HCT116 (cell line): ENCODE measurements around the gene OPRL1. TPM values are rescaled to one million over a fixed set of nuclear protein-coding genes. Genes with fewer than 3 reads are reported as not detected.

Source experiments
- ATAC-seq: fragments of 200-7000 bp; cut with Tn5 transposase; 2 replicates; pipeline ENCODE4 v1.9.1; 2020; ENCODE audit warnings: mild to moderate bottlenecking, moderate library complexity
- BruUV-seq: library from RNA; stranded (reverse); fragments of 400-500 nt; replicated peaks from 2 replicates; lab custom pipeline; 2021; lab: Mats Ljungman, UMichigan
- CTCF ChIA-PET: fragments of 300-600 bp; sonication (Branson Sonifier 250); formaldehyde crosslinking; loops from one replicate; lab custom pipeline; 2021; ENCODE audit warnings: antibody characterized with exemption; lab: Charles Lee
- POLR2A ChIA-PET: fragments of 300-600, 350-600 bp; sonication (Branson Sonifier 250); formaldehyde crosslinking; loops from one replicate; lab custom pipeline; 2021; ENCODE audit warnings: antibody characterized with exemption; lab: Charles Lee
- RAD21 ChIA-PET, 2 experiments: fragments of 300-600 bp; sonication (Branson Sonifier 250); formaldehyde crosslinking; loops; one replicate each; lab custom pipeline; 2023; ENCODE audit warnings: low total read pairs in 2 of 2; ENCODE audit not compliant: uncharacterized antibody in 2 of 2, unreplicated experiment in 2 of 2, low non-redundant PET in 1 of 2; lab: Charles Lee
- DNase-seq: peaks from one replicate; pipeline ENCODE4 v3.0.0-alpha.2; 2010; ENCODE audit warnings: low read depth, low spot score
- H2AFZ ChIP-seq: fragments of 200-600 bp; shearing (Covaris generic), sonication (generic); 2 replicates; pipeline ENCODE4 v1.6.1; 2017; ENCODE audit warnings: low read depth, mixed run types, mixed read lengths, antibody characterized with exemption, low read length; ENCODE audit not compliant: poor library complexity, severe bottlenecking
- H3K27ac ChIP-seq: 2 replicates; pipeline ENCODE4 v1.5.1; 2012; ENCODE audit warnings: low read depth, low read length
- H3K27me3 ChIP-seq: fragments of 200-600 bp; sonication (generic); 2 replicates; pipeline ENCODE4 v1.6.1; 2016; ENCODE audit warnings: mixed run types, low read length, mixed read lengths; ENCODE audit not compliant: insufficient read depth
- H3K36me3 ChIP-seq, 2 experiments: fragments of 200-500 bp in 1 of 2; fragments of 200-600 bp in 1 of 2; sonication (Bioruptor generic) in 1 of 2; sonication (generic) in 1 of 2; 2 replicates each; pipeline versions ENCODE4 v1.5.1 to v1.6.1; 2014 to 2016; ENCODE audit warnings: low read length in 2 of 2, inconsistent platforms in 1 of 2, mixed read lengths in 1 of 2, mixed run types in 1 of 2; ENCODE audit not compliant: insufficient read depth in 2 of 2, control insufficient read depth in 1 of 2
- H3K4me1 ChIP-seq, 2 experiments: fragments of 200-600 bp in 1 of 2; sonication (generic) in 1 of 2; 2 replicates each; pipeline versions ENCODE4 v1.5.1 to v1.6.1; 2012 to 2017; ENCODE audit warnings: low read length in 2 of 2, inconsistent platforms in 1 of 2, mild to moderate bottlenecking in 1 of 2, mixed read lengths in 1 of 2, mixed run types in 1 of 2, moderate library complexity in 1 of 2; ENCODE audit not compliant: insufficient read depth in 2 of 2, control insufficient read depth in 1 of 2
- H3K4me2 ChIP-seq: fragments of 200-600 bp; sonication (generic); 2 replicates; pipeline ENCODE4 v1.6.1; 2017; ENCODE audit warnings: mixed run types, low read length, mixed read lengths
- H3K4me3 ChIP-seq, 2 experiments: fragments of 200-600 bp in 1 of 2; sonication (generic) in 1 of 2; replicated peaks in 1 of 2; 2 replicates each; pipeline ENCODE4 v1.5.1; 2011 to 2016; ENCODE audit warnings: low read length in 2 of 2, control low read depth in 1 of 2, low read depth in 1 of 2, mild to moderate bottlenecking in 1 of 2, mixed read lengths in 1 of 2, mixed run types in 1 of 2
- H3K79me2 ChIP-seq: fragments of 200-600 bp; sonication (generic); 2 replicates; pipeline ENCODE4 v1.6.1; 2017; ENCODE audit warnings: mild to moderate bottlenecking, mixed run types, low read length, moderate library complexity, mixed read lengths; ENCODE audit not compliant: insufficient read depth
- H3K9ac ChIP-seq: fragments of 200-600 bp; sonication (generic); 2 replicates; pipeline ENCODE4 v1.6.1; 2016; ENCODE audit warnings: low read length, mixed read lengths
- H3K9me2 ChIP-seq: fragments of 200-600 bp; sonication (generic), shearing (Covaris generic); 2 replicates; pipeline ENCODE4 v1.6.1; 2017; ENCODE audit warnings: mixed run types, mild to moderate bottlenecking, moderate library complexity; ENCODE audit not compliant: insufficient read depth
- H3K9me3 ChIP-seq, 2 experiments: fragments of 200-500 bp in 1 of 2; fragments of 200-600 bp in 1 of 2; sonication (Bioruptor generic) in 1 of 2; sonication (generic) in 1 of 2; 2 replicates each; pipeline ENCODE4 v1.6.1; 2014 to 2017; ENCODE audit warnings: low read length in 2 of 2, mixed read lengths in 2 of 2, inconsistent platforms in 1 of 2, low read depth in 1 of 2, mild to moderate bottlenecking in 1 of 2, mixed run types in 1 of 2, moderate library complexity in 1 of 2; ENCODE audit not compliant: control insufficient read depth in 1 of 2, insufficient read depth in 1 of 2
- H4K20me1 ChIP-seq: fragments of 200-600 bp; sonication (generic), shearing (Covaris generic); 2 replicates; pipeline ENCODE4 v1.6.1; 2017; ENCODE audit warnings: mixed run types, mild to moderate bottlenecking, moderate library complexity; ENCODE audit not compliant: insufficient read depth
- ATF3 ChIP-seq: IDR thresholded peaks from 2 replicates; pipeline ENCODE4 v1.6.1; 2012
- CBX3 ChIP-seq: IDR thresholded peaks from 2 replicates; pipeline ENCODE4 v1.6.1; 2012; ENCODE audit warnings: low read depth
- CEBPB ChIP-seq: IDR thresholded peaks from 2 replicates; pipeline ENCODE4 v1.6.1; 2012; ENCODE audit warnings: low read depth
- CTCF ChIP-seq, 3 experiments: fragments of 200-600 bp in 1 of 3; sonication (generic) in 1 of 3; IDR thresholded peaks in 2 of 3; conservative IDR thresholded peaks in 1 of 3; 2 replicates each; pipeline ENCODE4 v1.5.1; 2012 to 2017; ENCODE audit warnings: low read depth in 2 of 3, low read length in 2 of 3, antibody characterized with exemption in 1 of 3, borderline replicate concordance in 1 of 3, control low read depth in 1 of 3, mild to moderate bottlenecking in 1 of 3, mixed read lengths in 1 of 3, mixed run types in 1 of 3, moderate library complexity in 1 of 3; ENCODE audit not compliant: insufficient read depth in 1 of 3
- EGR1 ChIP-seq: IDR thresholded peaks from 2 replicates; pipeline ENCODE4 v1.6.1; 2012; ENCODE audit warnings: low read depth
- ELF1 ChIP-seq: IDR thresholded peaks from 2 replicates; pipeline ENCODE4 v1.6.1; 2012; ENCODE audit warnings: low read depth, borderline replicate concordance
- EZH2phosphoT487 ChIP-seq: fragments of 200-600 bp; IDR thresholded peaks from 2 replicates; pipeline ENCODE4 v1.6.1; 2018; ENCODE audit warnings: antibody characterized with exemption, borderline replicate concordance
- FOSL1 ChIP-seq: IDR thresholded peaks from 2 replicates; pipeline ENCODE4 v1.6.1; 2012; ENCODE audit warnings: low read depth
- MAX ChIP-seq: IDR thresholded peaks from 2 replicates; pipeline ENCODE4 v1.6.1; 2012
- REST ChIP-seq: IDR thresholded peaks from 2 replicates; pipeline ENCODE4 v1.6.1; 2012; ENCODE audit warnings: low read depth
- SIN3A ChIP-seq: IDR thresholded peaks from 2 replicates; pipeline ENCODE4 v1.6.1; 2012; ENCODE audit warnings: low read depth
- SP1 ChIP-seq: IDR thresholded peaks from 2 replicates; pipeline ENCODE4 v1.6.1; 2012; ENCODE audit warnings: low read depth
- SRF ChIP-seq: IDR thresholded peaks from 2 replicates; pipeline ENCODE4 v1.6.1; 2012; ENCODE audit warnings: low read depth
- TCF7L2 ChIP-seq: IDR thresholded peaks from 2 replicates; pipeline ENCODE4 v1.7.0; 2011; ENCODE audit warnings: borderline replicate concordance, inconsistent platforms; ENCODE audit not compliant: insufficient read depth, insufficient read length; ENCODE audit errors: extremely low read depth
- YY1 ChIP-seq: IDR thresholded peaks from 2 replicates; pipeline ENCODE4 v1.6.1; 2011; ENCODE audit warnings: low read length, low read depth, moderate library complexity, mild to moderate bottlenecking; ENCODE audit not compliant: insufficient replicate concordance; ENCODE audit errors: extremely low read depth
- ZBTB33 ChIP-seq: IDR thresholded peaks from 2 replicates; pipeline ENCODE4 v1.6.1; 2011; ENCODE audit warnings: mild to moderate bottlenecking, low read length, moderate library complexity; ENCODE audit not compliant: insufficient replicate concordance; ENCODE audit errors: extremely low read depth
- intact Hi-C: fragments of 100-400 bp; cut with micrococcal nuclease; formaldehyde crosslinking; loops from 2 replicates; pipeline ENCODE4 v1.10.0; 2022
- total RNA-seq: library from RNA; stranded (reverse); gene quantifications from one replicate; pipeline ENCODE4 v1.2.1, GENCODE V29; 2021; ENCODE audit not compliant: unreplicated experiment

Gene OPRL1
- total RNA-seq, 1 experiment from 2014 or later: 1.6 TPM

- no peak overlapping the region for H3K4me2 ChIP-seq
- ATAC-seq: no peak
- no peaks in the 10 kb centered on the region for H3K36me3 ChIP-seq
- H3K4me3 ChIP-seq: no peak overlapping the region
- H3K4me1 ChIP-seq: peaks cover 0 to 8% of the 10 kb centered on the region in 2 experiments; a peak in 2 of 4 replicates
- RAD21 ChIA-PET: no interaction called here
- CTCF ChIA-PET: interaction anchor here (1.7 kb wide), 1 partner anchor 14 kb away, joined by 8 read pairs; no protein-coding TSS in a partner anchor
- DNase-seq: no peak
- BruUV-seq: no TSS peak
- no peaks in the 10 kb centered on the region for H3K9me3 ChIP-seq
- H2AFZ ChIP-seq: no peak overlapping the region
- TF ChIP-seq ZBTB33: no peak
- TF ChIP-seq ELF1: no peak
- no peak for TF ChIP-seq SRF
- no peak for TF ChIP-seq CBX3
- TF ChIP-seq EZH2phosphoT487: no peak
- no peak for TF ChIP-seq SIN3A
- no peak for TF ChIP-seq FOSL1
- no peak for TF ChIP-seq ATF3
- no peak for TF ChIP-seq SP1
- no peak for TF ChIP-seq TCF7L2
- no peak for TF ChIP-seq EGR1
- no peak for TF ChIP-seq REST
- TF ChIP-seq CTCF (IDR thresholded peaks at IDR 0.05 in 2 of 3, conservative IDR thresholded peaks at IDR 0.05 in 1 of 3; ENCODE audit: borderline replicate concordance in 1 of 3, insufficient read depth in 1 of 3, low read depth in 2 of 3, low read length in 2 of 3): no peak
- TF ChIP-seq CEBPB: no peak
- TF ChIP-seq MAX: no peak
- no peak for TF ChIP-seq YY1
- no peaks in the 10 kb centered on the region for H3K9me2 ChIP-seq
- no peak overlapping the region for H3K9ac ChIP-seq
- H3K27ac ChIP-seq: no peak overlapping the region
- intact Hi-C loops: no loop called here
- H4K20me1 ChIP-seq: no peaks in the 10 kb centered on the region
- H3K27me3 ChIP-seq: no peaks in the 10 kb centered on the region
- no peaks in the 10 kb centered on the region for H3K79me2 ChIP-seq
- POLR2A ChIA-PET: no interaction called here
Observed at GRCh38 chr20:64116016-64116415, 36.1 kb downstream of the OPRL1 start.
